OCI-LY3 (cell line): Measurements from ENCODE around the gene RHOB.

Source experiments
- CTCF ChIP-seq: fragments of 200-600, 300-600 bp; sonication (generic); IDR thresholded peaks from 2 replicates; pipeline ENCODE4 v1.5.1; 2014; ENCODE audit warnings: antibody characterized with exemption, low read length, low read depth
- EZH2phosphoT487 ChIP-seq: fragments of 200-600 bp; shearing (Covaris generic); IDR thresholded peaks from 2 replicates; pipeline ENCODE4 v1.6.1; 2018; ENCODE audit warnings: antibody characterized with exemption, mixed run types, low read depth

- TF ChIP-seq CTCF (no peak), EZH2phosphoT487 (no peak)
Measured at GRCh38 chr2:20456116-20456571, 9.3 kb downstream of the RHOB start.
